NCI-H226 (cell line): ENCODE measurements around the gene MBD3L2B.
A peak's percentile ranks its signal among the peaks of the same experiment; 100 is the strongest.
"Not testable (repeated sequence)": the region's sequence is repeated elsewhere in the genome, so short reads cannot be mapped to it uniquely, and the experiment has no call there.

Source experiments
- DNase-seq: peaks from one replicate; pipeline ENCODE4 v3.0.0-alpha.2; 2015

Gene MBD3L2B

DNA sequence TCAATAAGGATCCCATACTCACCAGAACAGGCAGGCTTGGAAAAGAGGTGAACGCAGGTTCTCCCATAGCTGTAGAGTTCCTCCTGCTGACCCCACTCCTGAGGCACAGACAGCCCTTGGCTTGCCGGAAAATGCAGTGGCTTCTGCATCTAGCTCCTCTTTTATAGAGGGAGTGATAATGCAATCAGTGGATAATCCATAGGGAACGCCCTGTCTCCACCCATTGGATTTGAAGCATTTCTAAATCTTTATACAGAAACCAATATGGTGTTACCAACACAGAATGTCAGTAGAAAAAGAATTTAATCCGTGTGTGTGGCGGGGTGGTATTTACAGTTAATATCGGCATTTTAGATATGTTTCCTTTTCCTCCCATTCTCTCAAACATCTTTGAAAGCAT is at the start of gene MBD3L2B:
Gene MBD3L2B, minus strand, starts transcription at position 101 of the 400 bp plus-strand sequence. Its CDS starts 34 bp downstream, at position 67.
- DNase-seq, result not testable (repeated sequence)

DNA sequence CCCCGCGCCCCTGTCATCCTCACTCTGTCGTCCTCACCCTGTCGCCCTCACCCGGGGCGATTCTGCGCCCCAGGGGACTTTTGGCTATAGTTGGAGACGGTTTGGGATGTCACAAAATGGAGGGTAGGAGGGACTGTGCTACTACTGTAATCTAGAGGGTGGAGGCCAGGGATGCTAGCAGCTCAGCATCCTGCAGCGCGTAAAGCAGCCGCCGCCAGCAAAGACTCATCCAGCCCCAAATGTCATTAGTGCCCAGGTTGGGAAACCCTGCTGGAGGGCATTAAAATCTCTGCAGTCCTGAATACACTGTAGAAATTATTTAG is 48.6 kb upstream of the MBD3L2B start:
- no peak for DNase-seq

DNA sequence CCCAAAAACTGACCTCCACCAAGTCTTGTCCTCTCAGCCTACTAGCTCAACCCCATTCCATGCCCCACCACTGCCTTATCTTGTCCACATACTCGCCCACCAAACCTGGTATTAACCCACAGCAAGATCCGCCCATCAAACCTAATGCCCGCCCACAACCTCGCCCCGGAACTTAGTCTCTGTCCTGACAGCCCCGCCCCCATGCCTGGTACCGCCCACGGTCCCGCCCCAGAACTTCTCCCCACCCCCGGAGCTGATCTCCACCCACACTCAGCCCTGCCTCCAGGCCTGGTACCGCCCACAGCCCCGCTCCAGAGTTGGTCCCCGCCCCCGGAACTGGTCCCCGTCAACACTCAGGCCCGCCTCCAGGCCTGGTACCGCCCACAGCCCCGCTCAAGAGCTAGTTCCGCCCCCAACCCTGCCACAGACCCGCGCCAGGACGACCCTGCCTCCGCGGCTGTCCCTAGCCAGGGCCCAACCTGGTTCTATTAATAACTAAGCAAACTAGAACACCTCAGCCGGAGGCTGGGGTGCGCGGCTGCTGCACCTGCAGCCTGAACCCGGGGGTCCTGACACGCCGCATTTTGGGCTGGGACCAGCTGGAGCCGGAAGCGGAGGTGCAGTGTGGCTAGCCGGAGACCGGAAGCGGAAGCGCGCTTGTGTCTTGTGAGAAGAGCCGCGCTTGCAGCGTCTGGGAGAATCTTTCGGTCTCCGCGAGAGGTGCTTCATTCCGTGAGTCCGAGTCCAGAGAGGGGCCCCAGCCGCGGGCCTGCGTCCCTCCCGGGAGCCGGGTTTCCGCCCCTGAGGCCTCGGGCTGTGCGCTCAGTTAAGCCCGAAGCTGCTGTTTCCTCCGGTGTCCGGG is 48.0 kb upstream of the MBD3L2B start, which contains the start of gene ZNF557:
Gene ZNF557, plus strand, starts transcription at position 662 of the 862 bp plus-strand sequence. CDS start 5,372 bp downstream, outside the sequence.
- DNase-seq, result peak; percentile 88

DNA sequence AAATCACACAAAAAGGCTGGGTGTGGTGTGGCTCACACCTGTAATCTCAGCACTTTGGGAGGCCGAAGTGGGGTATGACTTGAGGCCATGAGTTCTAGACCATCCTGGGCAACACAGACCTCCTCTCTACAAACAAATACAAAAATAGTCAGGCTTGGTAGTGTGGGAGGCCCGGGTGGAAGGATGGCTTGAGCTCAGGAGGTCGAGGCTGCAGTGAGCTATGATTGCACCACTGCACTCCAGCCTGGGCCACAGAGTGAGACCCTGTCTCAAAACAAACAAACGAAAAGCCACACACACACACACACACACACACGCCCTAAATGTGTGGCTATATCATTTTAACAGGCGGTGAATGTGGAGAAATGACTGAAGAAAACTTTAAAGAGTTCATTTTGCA is 47.4 kb upstream of the MBD3L2B start:
- no peak for DNase-seq

DNA sequence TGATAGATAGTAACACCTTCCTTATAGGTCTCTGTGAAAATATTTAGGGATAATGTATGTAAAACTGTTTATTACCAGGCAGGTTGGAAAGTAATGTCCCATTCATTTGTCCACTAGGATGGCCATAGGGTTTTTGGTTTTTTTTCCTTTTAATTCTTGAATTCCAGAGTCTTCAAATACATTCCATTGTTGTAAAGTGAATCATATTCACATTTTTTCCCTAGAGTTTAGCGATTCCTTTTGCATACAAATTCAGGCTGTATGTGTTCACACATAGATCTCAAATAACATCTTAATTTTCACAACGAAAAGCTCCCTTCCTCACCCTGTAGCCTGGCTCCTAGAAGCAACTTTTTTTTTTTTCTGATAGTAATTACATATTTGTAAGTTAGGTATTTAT is 46.5 kb upstream of the MBD3L2B start:
- DNase-seq, result peak; percentile 16

DNA sequence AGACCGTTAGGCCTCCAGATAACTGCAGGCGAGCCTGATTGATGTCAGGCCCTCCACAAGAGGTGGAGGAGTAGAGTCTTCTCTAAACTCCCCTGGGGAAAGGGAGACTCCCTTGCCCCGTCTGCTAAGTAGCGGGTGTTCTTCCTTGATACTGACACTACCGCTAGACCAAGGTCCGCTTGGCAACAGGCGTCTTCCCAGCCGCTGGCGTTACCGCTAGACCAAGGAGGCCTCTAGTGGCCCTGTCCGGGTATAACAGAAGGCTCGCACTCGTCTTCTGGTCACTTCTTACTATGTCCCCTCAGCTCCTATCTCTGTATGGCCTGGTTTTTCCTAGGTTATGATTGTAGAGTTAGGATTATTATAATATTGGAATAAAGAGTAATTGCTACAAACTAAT is 45.9 kb upstream of the MBD3L2B start:
- DNase-seq, result not testable (repeated sequence)

DNA sequence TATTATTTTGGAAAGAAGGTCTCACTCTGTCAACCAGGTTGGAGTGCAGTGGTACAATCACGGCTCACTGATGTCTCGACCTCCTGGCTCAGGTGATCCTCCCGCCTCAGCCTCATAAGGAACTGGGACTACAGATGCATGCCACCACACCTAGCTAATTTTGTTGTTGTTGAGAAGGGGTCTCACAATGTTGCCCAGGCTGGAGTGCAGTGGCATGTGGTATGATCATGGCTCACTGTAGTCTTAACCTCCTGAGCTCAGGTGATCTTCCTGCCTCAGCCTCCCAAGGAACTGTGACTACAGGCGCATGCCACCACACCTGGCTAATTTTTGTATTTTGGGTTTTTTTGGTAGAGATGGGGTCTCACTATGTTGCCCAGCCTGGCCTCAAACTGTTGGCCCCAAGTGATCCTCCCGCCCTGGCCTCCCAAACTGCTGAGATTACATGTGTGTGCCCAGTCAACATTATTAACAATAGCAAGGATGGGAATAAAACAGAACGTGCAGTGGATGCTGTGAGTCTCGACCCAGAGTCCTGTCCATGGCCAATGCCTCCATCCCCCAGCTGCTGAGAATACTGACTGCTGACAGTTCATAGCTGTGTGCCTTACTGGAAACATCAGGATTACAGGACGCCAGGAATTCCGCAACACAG is 42.7 kb upstream of the MBD3L2B start:
- DNase-seq, result no peak

DNA sequence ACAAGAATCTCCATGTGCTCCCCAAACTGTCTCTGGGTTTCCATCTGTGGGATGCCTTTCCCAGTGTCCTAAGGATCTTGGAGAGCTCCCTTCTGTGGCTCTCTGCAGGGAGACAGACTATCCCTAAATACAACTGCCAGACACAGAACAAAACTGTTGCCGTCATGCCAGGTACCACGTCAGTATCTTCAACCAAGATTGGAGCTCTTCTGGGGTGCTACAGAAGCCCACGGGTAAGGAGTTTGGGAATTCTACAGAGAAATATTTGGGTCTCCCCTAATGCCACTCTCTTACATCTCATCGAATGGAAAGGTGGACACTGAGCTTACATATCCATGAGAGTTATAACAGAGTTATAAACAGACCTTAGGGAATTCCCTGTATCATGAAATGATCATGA is 42.1 kb upstream of the MBD3L2B start:
- DNase-seq, result no peak

DNA sequence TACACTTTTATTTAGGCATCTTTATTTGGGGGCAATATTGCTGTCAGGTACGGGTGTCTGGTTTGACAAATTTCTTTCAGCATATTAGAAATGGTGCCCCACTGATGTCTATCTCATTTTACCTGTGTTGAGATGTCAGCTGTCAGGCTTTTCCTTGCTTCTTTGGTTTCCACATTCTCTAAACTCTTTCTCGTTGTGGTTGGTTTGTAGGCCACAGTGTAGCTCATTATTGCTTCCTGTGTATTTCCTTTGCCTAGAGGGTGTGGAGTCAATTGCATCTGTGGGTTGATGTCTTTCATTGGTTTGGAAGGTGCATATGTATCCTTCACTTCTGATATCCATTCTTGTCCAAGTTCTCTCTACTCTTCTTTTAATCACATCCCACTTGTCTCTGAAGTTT is 38.7 kb upstream of the MBD3L2B start:
- DNase-seq, result not testable (repeated sequence)

DNA sequence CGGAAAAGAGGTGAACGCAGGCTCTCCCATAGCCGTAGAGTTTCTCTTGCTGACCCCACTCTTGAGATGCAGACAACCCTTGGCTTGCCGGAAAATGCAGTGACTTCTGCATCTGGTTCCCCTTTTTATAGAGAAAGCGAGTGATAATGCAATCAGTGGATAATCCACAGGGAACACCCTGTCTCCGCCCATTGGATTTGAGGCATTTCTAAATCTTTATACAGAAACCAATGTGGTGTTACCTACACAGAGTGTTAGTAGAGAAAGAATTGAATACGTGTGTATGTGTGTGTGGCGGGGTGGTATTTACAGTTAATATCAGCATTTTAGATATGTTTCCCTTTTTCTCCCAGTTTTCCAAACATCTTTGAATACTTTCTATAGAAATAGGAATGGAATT is 37.3 kb upstream of the MBD3L2B start, which contains the start of gene MBD3L3:
Gene MBD3L3, minus strand, starts transcription at position 101 of the 400 bp plus-strand sequence. Its CDS starts 71 bp downstream, at position 30.
- not testable (repeated sequence) for DNase-seq

DNA sequence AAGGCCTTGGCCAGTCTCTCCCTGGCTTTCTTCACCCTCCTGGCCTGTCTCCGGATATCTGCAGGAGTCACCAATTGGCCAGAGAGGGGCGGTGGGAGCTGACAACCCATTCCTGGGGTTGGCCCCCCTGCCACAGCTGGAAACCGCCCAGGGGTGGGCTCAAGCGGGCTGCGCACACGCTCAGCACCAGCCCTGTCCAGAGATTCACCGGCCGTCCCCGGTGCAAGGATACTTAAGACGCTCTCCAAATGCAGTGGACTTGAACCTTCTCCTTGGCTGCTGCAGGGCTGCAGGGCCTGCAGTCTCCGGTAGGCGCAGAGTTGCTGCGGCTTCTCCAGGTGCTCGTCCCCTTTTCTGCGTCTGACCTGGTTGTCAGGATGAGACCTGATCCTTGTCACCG is 35.1 kb upstream of the MBD3L2B start:
- not testable (repeated sequence) for DNase-seq

DNA sequence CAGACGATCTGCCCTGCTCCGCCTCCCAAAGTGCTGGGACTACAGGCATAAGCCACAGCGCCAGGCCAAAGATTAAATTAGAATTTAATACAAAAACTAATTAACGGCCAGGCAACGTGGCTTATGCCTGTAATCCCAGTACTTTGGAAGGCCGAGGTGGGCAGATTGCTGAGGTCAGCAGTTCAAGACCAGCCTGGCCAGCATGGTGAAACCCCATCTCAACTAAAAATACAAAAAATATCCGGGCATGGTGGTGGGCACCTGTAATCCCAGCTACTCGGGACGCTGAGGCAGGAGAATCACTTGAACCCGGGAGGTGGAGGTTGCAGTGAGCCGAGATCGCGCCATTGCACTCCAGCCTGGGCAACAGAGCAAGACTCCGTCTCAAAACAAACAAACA is 34.4 kb upstream of the MBD3L2B start:
- DNase-seq, result not testable (repeated sequence)

DNA sequence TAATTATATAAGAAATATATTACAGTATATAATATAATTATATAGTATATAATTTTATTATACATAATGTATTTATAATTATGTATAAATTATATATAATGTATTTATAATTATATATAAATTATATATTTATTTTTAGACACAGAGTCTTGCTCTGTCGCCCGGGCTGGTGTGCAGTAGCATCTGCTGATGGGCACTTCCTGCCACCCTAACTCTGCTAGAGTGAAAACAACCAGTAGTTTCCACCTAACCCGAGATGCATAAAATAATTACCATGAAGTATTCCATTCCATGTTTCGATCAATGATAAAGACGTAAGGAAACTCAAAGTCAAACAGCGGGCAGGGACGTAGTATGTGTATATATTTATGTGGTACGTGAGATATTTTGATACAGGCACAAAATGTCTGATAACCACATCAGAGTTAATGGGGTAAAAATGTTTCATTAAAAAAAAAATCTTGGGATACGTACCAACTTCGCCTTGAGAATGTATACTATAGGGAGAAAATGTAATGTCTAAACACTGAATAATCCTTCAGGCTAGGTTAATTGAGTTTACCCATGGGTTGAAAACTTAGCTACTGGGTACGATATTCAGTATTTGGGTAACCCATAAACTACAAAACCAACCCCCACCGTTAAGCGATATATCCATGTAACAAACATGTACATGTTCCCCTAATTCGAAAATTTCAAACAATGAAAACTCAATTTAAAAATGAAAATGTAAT is 33.6 kb upstream of the MBD3L2B start:
- DNase-seq, result not testable (repeated sequence)

DNA sequence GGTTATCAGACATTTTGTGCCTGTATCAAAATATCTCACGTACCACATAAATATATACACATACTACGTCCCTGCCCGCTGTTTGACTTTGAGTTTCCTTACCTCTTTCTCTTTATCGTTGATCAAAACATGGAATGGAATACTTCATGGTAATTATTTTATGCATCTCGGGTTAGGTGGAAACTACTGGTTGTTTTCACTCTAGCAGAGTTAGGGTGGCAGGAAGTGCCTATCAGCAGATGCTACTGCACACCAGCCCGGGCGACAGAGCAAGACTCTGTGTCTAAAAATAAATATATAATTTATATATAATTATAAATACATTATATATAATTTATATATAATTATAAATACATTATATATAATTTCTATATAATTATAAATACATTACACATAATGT is 31.7 kb upstream of the MBD3L2B start:
- not testable (repeated sequence) for DNase-seq

DNA sequence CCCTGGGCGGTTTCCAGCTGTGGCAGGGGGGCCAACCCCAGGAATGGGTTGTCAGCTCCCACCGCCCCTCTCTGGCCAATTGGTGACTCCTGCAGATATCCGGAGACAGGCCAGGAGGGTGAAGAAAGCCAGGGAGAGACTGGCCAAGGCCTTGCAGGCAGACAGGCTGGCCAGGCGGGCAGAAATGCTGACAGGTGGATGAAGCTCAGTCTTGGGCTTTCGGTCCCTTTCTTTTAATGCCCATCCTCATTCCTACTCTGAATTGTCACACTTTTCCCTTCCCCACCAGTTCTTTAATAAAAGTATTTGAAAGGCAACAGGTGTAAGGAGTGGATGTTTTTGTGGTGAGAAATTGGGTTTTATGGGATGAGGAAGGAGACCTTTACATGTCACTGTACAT is 30.2 kb upstream of the MBD3L2B start:
- not testable (repeated sequence) for DNase-seq

DNA sequence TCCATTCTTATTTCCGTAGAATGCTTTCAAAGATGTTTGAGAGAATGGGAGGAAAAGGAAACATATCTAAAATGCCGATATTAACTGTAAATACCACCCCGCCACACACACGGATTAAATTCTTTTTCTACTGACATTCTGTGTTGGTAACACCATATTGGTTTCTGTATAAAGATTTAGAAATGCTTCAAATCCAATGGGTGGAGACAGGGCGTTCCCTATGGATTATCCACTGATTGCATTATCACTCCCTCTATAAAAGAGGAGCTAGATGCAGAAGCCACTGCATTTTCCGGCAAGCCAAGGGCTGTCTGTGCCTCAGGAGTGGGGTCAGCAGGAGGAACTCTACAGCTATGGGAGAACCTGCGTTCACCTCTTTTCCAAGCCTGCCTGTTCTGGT is 27.8 kb upstream of the MBD3L2B start, which contains the start of gene MBD3L2:
Gene MBD3L2, plus strand, starts transcription at position 301 of the 400 bp plus-strand sequence. Its CDS starts 53 bp downstream, at position 354.
- not testable (repeated sequence) for DNase-seq

DNA sequence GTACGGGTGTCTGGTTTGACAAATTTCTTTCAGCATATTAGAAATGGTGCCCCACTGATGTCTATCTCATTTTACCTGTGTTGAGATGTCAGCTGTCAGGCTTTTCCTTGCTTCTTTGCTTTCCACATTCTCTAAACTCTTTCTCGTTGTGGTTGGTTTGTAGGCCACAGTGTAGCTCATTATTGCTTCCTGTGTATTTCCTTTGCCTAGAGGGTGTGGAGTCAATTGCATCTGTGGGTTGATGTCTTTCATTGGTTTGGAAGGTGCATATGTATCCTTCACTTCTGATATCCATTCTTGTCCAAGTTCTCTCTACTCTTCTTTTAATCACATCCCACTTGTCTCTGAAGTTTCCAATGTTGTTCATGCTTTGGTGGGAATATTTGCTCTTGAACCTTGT is 20.3 kb upstream of the MBD3L2B start:
- DNase-seq, result not testable (repeated sequence)

DNA sequence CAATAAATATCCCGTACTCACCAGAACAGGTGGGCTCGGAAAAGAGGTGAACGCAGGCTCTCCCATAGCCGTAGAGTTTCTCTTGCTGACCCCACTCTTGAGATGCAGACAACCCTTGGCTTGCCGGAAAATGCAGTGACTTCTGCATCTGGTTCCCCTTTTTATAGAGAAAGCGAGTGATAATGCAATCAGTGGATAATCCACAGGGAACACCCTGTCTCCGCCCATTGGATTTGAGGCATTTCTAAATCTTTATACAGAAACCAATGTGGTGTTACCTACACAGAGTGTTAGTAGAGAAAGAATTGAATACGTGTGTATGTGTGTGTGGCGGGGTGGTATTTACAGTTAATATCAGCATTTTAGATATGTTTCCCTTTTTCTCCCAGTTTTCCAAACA is 18.8 kb upstream of the MBD3L2B start, which contains the start of gene MBD3L4:
Gene MBD3L4, minus strand, starts transcription at position 101 of the 400 bp plus-strand sequence. Its CDS starts 35 bp downstream, at position 66.
- DNase-seq, result not testable (repeated sequence)

DNA sequence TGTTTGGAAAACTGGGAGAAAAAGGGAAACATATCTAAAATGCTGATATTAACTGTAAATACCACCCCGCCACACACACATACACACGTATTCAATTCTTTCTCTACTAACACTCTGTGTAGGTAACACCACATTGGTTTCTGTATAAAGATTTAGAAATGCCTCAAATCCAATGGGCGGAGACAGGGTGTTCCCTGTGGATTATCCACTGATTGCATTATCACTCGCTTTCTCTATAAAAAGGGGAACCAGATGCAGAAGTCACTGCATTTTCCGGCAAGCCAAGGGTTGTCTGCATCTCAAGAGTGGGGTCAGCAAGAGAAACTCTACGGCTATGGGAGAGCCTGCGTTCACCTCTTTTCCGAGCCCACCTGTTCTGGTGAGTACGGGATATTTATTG is 9.0 kb upstream of the MBD3L2B start, which contains the start of gene MBD3L5:
Gene MBD3L5, plus strand, starts transcription at position 301 of the 400 bp plus-strand sequence. Its CDS starts 34 bp downstream, at position 335.
- not testable (repeated sequence) for DNase-seq

DNA sequence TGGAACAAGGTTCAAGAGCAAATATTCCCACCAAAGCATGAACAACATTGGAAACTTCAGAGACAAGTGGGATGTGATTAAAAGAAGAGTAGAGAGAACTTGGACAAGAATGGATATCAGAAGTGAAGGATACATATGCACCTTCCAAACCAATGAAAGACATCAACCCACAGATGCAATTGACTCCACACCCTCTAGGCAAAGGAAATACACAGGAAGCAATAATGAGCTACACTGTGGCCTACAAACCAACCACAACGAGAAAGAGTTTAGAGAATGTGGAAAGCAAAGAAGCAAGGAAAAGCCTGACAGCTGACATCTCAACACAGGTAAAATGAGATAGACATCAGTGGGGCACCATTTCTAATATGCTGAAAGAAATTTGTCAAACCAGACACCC is 7.6 kb upstream of the MBD3L2B start:
- not testable (repeated sequence) for DNase-seq

DNA sequence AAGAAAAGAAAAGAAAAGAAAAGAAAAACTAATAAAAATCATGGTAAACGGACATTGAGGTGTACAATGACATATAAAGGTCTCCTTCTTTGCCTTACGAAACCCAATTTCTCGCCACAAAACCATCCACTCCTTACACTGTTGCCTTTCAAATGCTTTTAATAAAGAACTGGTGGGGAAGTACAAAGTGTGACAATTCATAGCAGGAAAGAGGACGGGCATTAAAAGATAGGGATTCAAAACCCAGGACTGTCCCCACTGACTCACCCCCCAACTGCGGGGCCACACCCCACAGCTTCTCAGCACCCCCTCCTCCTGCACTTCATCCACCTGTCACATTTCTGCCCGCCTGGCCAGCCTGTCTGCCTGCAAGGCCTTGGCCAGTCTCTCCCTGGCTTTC is 2.4 kb downstream of the MBD3L2B start:
- no peak for DNase-seq

DNA sequence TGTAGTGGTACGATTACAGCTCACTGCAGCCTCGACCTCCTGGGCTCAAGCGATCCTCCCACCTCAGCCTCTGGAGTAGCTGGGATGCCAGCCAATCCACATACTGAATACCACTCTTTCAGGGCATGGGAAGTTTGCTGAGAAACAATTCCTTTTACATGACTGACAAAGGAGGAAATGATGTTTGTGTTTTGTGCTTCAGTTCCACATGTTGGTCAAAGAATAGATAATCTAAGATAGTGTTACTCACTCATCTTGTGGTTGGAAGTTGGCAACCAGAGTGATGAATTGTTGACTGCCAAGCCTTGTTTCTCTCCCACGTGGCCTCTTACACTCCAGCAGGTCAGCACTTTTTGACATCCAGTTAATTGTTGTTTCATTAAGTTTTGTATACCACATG is 7.6 kb downstream of the MBD3L2B start:
- DNase-seq, result peak; percentile 98
